OCI-LY3 (cell line): ENCODE data around the gene C10orf95.
"Not testable (repeated sequence)": the region's sequence is repeated elsewhere in the genome, so short reads cannot be mapped to it uniquely, and the experiment has no call there.

Source experiments
- CTCF ChIP-seq: fragments of 200-600, 300-600 bp; sonication (generic); IDR thresholded peaks from 2 replicates; pipeline ENCODE4 v1.5.1; 2014; ENCODE audit warnings: antibody characterized with exemption, low read length, low read depth
- EZH2phosphoT487 ChIP-seq: fragments of 200-600 bp; shearing (Covaris generic); IDR thresholded peaks from 2 replicates; pipeline ENCODE4 v1.6.1; 2018; ENCODE audit warnings: antibody characterized with exemption, mixed run types, low read depth

GRCh38 chr10:102500686-102501085 lies 49.3 kb upstream of the C10orf95 start:
- not testable (repeated sequence) for TF ChIP-seq CTCF, EZH2phosphoT487
